ENCODE data around the gene MAPK7.

MAPK7 gene

DNA sequence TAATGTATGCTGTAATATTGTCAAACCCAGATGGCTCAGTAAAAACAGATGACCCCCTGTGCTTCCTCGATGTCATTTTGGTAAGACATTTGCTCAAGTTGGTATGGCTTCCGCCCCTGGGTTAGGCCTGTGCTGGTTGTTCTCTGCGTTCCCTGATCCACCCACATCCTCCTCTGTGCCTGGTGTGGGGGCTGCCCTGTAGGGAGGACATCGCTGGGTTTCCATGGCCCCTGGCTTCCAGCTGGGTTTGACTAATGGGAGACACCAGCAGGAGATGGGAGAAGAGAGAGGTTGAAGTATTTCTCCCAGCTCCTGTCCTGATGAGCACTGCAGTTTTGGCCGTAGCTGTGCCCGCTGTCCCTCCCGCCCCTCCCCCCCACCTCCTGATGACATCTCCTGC, 13.1 kb downstream of the MAPK7 start:
- TF ChIP-seq, protein P1, sequence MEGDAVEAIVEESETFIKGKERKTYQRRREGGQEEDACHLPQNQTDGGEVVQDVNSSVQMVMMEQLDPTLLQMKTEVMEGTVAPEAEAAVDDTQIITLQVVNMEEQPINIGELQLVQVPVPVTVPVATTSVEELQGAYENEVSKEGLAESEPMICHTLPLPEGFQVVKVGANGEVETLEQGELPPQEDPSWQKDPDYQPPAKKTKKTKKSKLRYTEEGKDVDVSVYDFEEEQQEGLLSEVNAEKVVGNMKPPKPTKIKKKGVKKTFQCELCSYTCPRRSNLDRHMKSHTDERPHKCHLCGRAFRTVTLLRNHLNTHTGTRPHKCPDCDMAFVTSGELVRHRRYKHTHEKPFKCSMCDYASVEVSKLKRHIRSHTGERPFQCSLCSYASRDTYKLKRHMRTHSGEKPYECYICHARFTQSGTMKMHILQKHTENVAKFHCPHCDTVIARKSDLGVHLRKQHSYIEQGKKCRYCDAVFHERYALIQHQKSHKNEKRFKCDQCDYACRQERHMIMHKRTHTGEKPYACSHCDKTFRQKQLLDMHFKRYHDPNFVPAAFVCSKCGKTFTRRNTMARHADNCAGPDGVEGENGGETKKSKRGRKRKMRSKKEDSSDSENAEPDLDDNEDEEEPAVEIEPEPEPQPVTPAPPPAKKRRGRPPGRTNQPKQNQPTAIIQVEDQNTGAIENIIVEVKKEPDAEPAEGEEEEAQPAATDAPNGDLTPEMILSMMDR (IDR thresholded peaks at IDR 0.05; ENCODE audit: insufficient read depth, missing control alignments), result no peak
- DNase-seq (ENCODE audit: insufficient read length, low spot score) (no peak), FAIRE-seq (no peak)

DNA sequence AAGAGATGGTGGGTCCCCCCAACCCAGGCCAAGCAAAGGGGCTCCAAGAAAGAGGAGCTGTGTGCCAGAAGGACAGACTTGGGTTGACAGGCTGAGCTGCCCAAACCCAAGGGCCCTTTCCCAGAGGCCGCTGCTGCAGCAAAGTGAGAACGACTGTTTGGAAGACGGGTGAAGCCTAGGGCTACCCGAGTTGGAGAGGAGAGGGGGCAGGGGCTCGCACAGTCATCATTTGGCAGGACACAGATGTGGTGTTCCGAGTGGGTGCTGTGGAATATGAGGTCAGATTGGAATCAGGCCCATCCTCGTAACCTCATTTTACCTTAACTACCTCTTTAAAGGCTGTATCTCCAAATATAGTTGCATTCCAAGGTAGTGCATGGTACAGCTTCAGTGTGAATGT, 14.0 kb downstream of the MAPK7 start:
- DNase-seq (ENCODE audit: insufficient read length, low spot score) (no peak), FAIRE-seq (no peak)
- TF ChIP-seq, protein P1 (IDR thresholded peaks at IDR 0.05; ENCODE audit: insufficient read depth, missing control alignments), result no peak

DNA sequence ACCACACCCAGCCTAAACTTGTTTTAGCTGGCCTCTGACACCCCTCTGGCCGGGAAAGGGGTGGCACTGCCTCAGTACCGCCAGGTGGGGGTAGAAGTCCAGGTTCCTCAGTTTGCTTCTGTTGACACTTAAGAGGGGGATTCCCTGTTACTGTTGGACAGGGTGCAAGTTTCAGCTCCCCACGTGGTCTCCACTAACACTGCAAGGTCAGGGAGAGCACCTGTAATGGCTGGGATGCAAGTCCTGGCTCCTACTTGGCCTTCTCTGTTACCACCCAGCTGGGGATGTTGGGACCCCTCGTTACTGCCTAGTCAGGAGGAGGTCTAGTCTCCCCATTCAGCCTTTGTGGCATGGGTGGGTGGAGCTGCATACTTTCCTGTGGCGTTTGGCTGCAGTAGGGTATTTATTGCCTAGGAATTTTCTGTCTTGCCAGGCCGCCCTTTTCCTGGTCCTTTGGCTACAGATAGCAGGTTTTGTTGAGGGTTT, 19.3 kb downstream of the MAPK7 start:
- TF ChIP-seq, protein P1 (IDR thresholded peaks at IDR 0.05; ENCODE audit: insufficient read depth, missing control alignments), result no peak
- DNase-seq (ENCODE audit: insufficient read length, low spot score) (no peak), FAIRE-seq (no peak)

DNA sequence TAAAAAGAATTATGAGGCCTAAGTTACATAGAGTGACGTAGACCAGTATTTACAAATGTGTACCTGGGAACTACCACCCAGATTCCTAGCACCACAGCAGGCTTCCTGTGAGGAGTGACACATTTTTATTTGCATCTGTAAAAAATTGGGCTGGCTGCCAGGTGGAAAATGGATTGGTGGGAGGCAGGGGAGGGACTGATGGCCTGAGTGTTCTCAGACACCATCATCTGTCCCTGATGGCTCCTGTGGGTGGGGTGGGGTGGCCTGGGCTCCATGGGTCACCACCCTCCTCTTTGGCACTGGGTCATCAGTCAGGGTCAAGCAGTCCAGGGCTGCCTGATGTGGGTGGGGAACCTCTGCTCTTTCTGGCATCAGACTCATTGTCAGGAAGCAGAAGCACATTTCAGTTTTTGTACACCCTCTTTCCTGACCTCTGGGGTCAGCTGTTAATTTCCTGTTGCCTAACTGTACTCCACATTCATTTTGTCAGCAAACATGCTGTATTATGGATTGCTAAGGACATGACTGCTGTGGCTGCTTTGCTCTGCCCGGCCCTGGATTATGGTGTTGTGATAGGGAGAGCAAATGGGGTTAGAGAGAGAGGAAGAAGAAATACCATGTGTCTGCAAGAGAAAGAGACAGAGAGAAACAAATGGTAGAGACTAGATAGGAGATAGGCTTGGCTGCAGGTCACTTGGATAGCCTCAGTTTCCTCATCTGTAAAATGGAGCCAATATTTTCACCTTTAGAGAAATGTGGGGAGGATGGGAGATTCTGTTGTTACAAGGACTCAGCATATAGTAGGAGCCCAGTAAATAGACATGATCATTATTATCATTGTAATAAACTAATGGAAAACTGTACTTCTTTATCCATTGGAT, 20.2 kb downstream of the MAPK7 start:
- TF ChIP-seq, protein P1 (IDR thresholded peaks at IDR 0.05; ENCODE audit: insufficient read depth, missing control alignments), result no peak
- no peak for DNase-seq (ENCODE audit: insufficient read length, low spot score)
- FAIRE-seq, result no peak

DNA sequence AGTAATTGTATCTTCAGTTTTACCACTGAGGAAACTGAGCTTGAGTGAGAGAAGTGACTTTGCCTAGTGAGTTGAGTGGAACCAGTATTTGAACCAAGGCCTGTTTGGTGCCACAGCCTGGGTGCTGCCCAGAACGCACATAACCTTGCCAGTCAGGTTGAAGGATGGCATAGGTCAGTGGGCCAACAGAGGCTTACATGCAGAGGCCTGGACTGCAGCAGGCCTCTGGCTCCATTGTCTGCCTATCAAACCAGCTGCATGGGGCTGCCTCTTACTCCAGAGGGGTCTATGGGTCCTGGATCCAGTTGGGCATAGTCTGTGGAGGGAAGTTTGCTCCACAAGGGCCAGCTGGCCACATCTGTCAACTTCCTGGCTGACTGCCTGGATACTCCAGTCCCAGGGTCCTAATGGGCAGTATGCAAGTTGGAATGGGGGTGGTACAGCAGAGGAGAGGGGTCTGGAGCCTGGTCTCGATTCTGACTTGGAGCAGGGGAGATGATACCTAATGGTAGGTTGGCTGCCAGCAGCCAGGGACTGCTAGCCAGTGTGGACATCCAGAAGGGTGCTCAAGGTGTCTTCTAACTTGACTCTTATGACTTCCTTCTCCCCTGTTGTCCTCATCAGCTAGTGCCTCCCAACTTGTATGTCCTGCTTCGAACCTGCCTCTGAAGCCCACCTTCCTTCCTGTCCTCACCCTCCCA, 21.6 kb downstream of the MAPK7 start:
- DNase-seq (ENCODE audit: insufficient read length, low spot score), result no peak
- TF ChIP-seq, protein P1 (IDR thresholded peaks at IDR 0.05; ENCODE audit: insufficient read depth, missing control alignments), result no peak
- FAIRE-seq, result no peak

DNA sequence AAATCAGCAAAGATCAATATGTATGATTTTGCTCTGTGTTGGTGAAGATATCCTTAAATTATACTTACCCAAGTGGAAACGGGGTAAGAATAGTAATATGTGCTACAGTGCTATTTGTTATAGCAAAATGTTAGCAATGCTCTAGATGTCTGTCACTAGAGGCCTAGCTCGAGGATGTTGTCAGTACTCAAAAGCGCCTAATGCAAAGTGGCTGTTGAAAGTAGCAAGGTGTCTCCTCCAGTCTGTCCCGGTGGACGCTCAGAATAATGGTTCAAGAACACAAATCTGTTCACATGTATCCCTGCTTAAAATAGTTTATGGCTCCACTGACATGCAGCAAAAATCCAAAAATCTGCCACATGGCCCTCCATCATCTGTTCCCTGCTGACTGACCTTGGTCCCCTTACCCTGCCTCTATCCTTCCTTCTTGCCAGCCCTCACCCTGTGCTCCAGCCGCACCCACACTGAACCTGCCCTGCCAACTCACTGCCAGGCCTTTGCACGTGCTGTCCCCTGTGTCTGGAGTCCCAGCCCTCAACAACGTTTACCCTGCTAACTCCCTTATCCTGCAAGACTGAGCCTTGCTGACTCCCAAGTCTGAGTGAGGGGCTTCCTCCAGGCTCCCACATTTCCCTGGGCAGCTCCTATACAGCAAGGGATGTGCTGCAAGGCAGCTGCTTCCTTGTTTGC, 23.2 kb downstream of the MAPK7 start:
- FAIRE-seq, result no peak
- TF ChIP-seq, protein P1 (IDR thresholded peaks at IDR 0.05; ENCODE audit: insufficient read depth, missing control alignments), result no peak
- DNase-seq (ENCODE audit: insufficient read length, low spot score), result no peak
